LNCAP (cell line): Measurements from ENCODE around the gene TWIST2.

Experiments
- TF ChIP-seq, protein P1 (sequence below): fragments of 450-650 bp; IDR thresholded peaks from 2 replicates; pipeline ENCODE4 v1.5.1; 2017; ENCODE audit warnings: mild to moderate bottlenecking

The TWIST2 gene

DNA sequence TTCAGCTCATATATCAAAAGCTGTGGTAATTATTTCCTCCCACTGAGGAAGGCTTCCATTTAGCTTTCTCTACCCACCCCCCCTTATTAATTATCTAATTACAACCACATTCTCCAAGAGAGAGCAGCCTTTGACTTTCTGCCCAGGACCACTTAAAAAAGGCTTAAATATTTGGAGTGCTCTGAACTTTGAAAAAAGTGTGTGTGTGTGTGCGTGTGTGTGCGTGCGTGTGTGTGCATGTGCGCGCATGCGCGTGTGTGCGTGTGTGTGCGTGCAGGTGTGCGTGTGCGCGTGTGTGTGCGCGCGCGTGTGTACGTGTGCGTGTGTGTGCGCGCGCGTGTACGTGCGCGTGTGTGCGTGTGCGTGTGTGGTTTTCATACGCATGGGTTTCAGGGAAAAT, 57.8 kb downstream of the TWIST2 start:
- TF ChIP-seq, protein P1, sequence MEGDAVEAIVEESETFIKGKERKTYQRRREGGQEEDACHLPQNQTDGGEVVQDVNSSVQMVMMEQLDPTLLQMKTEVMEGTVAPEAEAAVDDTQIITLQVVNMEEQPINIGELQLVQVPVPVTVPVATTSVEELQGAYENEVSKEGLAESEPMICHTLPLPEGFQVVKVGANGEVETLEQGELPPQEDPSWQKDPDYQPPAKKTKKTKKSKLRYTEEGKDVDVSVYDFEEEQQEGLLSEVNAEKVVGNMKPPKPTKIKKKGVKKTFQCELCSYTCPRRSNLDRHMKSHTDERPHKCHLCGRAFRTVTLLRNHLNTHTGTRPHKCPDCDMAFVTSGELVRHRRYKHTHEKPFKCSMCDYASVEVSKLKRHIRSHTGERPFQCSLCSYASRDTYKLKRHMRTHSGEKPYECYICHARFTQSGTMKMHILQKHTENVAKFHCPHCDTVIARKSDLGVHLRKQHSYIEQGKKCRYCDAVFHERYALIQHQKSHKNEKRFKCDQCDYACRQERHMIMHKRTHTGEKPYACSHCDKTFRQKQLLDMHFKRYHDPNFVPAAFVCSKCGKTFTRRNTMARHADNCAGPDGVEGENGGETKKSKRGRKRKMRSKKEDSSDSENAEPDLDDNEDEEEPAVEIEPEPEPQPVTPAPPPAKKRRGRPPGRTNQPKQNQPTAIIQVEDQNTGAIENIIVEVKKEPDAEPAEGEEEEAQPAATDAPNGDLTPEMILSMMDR: no peak

DNA sequence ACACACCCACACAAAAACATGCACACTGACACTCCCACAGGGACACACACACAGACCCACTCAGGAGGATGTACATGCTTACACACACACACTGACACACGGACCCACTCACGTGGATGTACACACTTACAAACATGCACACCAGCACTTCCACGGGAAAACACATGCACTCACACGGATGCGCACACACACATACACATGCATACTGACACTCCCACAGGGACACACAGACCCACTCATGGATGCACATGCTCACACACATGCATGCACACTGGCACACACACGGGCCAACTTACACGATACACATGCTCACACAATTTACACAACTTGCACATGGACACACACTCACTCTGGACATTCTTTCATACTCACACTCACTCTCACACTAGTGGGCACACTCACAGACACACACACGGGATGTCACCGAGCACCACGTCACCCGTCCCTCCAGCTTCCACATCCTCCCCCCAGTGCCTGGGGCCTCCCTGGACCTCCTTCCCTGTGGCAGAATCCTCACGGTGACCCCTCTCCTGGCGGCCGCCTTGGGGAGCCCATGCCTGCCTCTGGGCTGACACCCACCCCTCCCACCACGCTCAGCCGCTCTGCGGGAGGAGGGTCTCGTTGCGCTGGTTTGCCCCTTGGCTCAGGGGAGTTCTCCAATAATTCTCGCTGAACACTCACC, 58.5 kb downstream of the TWIST2 start:
- TF ChIP-seq, protein P1: no peak

DNA sequence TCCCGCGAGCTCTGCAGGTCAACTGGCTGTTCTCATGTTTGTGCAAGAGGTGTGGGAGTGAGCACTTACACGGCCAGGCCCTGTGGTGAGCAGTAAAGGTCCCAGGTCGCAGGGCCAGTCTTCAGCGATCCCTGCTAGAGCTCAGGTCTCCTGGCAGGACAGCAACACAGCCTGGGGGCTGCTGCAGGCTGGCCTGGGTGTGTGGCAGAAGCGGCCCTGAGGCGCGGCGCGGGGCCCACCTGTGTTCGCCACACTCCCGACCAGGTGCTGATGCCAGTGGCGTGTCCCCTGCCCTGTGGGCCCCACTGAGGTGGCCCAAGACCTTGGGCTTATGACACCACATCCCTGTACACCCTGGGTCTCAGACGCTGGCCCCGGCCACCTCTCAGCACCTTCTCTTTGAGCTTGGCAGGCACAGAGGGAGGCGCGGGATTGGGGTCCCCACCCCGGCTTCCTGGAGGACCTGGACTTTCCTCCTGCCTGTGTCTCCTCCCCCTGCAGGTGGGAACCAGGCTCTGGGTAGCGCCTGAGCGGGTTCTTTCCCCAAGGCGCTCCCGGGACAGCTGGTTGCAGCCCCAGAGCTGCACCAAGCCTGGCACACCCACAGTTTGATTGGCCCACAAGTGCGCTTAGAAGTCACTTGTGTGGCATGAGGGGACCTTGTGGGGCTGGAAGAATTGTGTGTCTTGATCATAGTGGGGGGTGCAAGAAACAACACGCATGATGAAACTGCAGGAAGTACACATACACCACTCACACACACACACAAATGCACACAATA, 59.2 kb downstream of the TWIST2 start:
- TF ChIP-seq, protein P1: no peak

DNA sequence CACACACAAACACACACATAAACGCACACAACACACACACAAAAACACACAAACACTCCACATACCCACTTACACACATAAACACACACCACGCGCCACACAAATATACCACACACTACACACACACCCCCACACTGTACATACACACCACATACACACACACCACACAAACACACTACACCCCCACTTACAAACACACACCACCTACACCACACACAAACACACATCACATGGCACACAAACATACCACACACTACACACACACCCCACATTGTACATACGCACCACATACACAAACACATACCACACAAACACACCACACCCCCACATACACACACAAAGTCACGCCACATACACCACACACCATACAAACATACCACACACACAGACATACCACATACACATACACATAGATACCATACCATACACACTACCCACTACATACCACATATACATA, 59.9 kb downstream of the TWIST2 start:
- TF ChIP-seq, protein P1: no peak

DNA sequence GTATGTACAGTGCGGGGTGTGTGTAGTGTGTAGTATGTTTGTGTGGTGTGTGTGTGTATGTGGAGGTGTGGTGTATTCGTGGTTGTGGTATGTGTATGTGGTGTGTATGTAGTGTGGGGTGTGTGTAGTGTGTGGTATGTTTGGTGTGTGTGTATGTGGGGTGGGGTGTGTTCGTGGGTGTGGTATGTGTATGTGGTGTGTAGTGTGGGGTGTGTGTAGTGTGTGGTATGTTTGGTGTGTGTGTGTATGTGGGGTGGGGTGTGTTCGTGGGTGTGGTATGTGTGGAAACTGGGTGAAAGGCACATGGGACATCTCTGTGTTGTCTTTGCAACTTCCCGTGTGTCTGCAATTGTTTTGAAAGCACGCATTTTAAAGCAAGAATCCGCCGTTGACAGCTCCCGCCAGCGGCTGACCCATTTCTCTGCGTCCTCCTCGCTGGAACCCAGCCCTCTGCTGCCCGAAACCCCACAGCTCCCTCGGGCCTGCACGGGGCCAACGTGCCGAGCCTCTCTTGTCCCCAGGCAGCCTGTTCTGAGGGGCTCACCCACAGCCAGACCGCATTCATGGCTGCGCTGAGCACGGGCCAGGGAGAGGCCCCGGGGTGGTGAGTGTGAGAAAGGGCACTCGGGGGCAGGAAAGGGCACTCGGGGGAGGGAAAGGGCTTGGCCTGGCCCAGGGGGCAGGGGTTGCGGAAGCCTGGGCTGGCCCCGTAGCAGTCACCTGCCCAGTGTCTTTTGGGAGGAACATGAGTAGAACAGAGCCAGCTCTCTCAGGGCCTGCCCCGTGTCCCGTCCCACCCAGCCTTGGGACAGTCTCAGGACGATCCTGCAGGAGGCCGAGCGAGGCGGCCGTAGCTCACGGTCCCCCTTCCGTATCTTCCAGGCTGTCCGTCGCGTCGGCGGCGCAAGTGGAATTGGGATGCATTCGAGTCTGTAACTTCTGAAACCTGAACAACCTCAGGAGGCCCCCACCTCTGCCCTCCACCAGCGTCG, 61.4 kb downstream of the TWIST2 start:
- TF ChIP-seq, protein P1: no peak

DNA sequence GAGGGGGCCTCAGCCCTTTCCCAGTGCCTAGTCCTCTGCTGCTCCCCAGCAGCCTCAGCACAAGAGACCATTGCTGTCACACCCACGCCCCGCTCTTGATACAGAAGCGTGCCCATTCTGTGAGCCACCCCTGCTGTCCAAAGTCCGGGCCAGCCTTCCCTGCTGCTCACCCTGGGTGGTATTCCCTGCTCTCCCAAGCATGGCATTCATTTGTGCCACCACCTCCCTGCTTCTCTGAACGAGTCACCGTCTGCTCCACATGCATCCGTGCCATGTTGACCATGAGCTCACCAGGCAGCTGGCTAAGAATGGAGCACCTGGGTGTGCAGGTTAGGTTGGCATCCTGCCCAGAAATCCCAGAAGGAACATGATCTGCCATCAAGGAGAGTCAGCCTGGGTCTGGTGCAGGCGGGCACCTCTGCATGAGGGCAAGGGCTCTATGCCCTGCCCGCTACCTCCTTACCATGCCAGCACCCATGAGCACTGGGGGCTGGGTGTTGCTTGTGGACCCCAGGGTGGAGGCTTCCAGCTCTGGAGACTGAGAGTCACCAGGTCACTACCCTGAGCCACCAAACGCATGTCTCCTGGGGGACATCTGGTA, 63.0 kb downstream of the TWIST2 start:
- TF ChIP-seq, protein P1: no peak
